ENCODE results near the gene PSMF1. TPM values are rescaled to one million over a fixed set of nuclear protein-coding genes. Genes with fewer than 3 reads are reported as not detected.
A peak's percentile ranks its signal among the peaks of the same experiment; 100 is the strongest.

Gene PSMF1
- total and polyA plus RNA-seq, 2 of the 13 experiments (the other 11 are each of a cell fraction or from before 2014, with no cell fraction given): 82.5 to 86.0 TPM

- TF ChIP-seq ZBTB25 (CRISPR knock-in tag; IDR thresholded peaks at IDR 0.05): no peak
- 0 out of 2 replicates have a peak, but pooled peaks have one; percentile 22 for TF ChIP-seq HNF4G (IDR thresholded peaks at IDR 0.05; ENCODE audit: borderline replicate concordance, low read depth, low read length)
- 0 out of 2 replicates have a peak, but pooled peaks have one; percentile 34 for TF ChIP-seq HNF4G (CRISPR knock-in tag; IDR thresholded peaks at IDR 0.05; ENCODE audit: borderline replicate concordance, low read depth)
- TF ChIP-seq CREM (IDR thresholded peaks at IDR 0.05): no peak
- no peak for TF ChIP-seq CREM (CRISPR knock-in tag; IDR thresholded peaks at IDR 0.05)
- TF ChIP-seq KDM5B (CRISPR knock-in tag; IDR thresholded peaks at IDR 0.05; ENCODE audit: borderline replicate concordance): peak; percentile 61; the same call in 1 of the 2 replicates
- 0 out of 2 replicates have a peak, but pooled peaks have one; percentile 66 for TF ChIP-seq IRX3 (CRISPR knock-in tag; IDR thresholded peaks at IDR 0.05; ENCODE audit: borderline replicate concordance, low read depth)
- peak; percentile 62; the same call in 1 of the 2 replicates for TF ChIP-seq ZSCAN20 (CRISPR knock-in tag; IDR thresholded peaks at IDR 0.05; ENCODE audit: borderline replicate concordance)
- 0 out of 2 replicates have a peak, but pooled peaks have one; percentile 21 for TF ChIP-seq MXD3 (CRISPR knock-in tag; IDR thresholded peaks at IDR 0.05)
- 0 out of 2 replicates have a peak, but pooled peaks have one; percentile 8 for TF ChIP-seq ZMYM3 (CRISPR knock-in tag; IDR thresholded peaks at IDR 0.05)
- TF ChIP-seq TARDBP (CRISPR knock-in tag; IDR thresholded peaks at IDR 0.05): 0 out of 2 replicates have a peak, but pooled peaks have one; percentile 52
- no peak for TF ChIP-seq ZFP36L2 (CRISPR knock-in tag; IDR thresholded peaks at IDR 0.05)
- TF ChIP-seq HES4 (CRISPR knock-in tag; IDR thresholded peaks at IDR 0.05; ENCODE audit: borderline replicate concordance): 0 out of 2 replicates have a peak, but pooled peaks have one; percentile 64
- peak; percentile 57; the same call in 1 of the 2 replicates for TF ChIP-seq ZNF142 (CRISPR knock-in tag; IDR thresholded peaks at IDR 0.05)
- TF ChIP-seq MED1 (CRISPR knock-in tag; IDR thresholded peaks at IDR 0.05): peak; percentile 19; the same call in 1 of the 2 replicates
- peak; percentile 79 for TF ChIP-seq ZNF280B (CRISPR knock-in tag; IDR thresholded peaks at IDR 0.05; ENCODE audit: borderline replicate concordance)
- peak; percentile 56 for TF ChIP-seq RBFOX2 (IDR thresholded peaks at IDR 0.05; ENCODE audit: low read depth, low read length)
- 0 out of 2 replicates have a peak, but pooled peaks have one; percentile 59 for TF ChIP-seq ZNF768 (CRISPR knock-in tag; IDR thresholded peaks at IDR 0.05)
Measured at GRCh38 chr20:1184638-1185315, 66.4 kb downstream of the PSMF1 start, which contains the start of gene TMEM74B (continued).
